A673 (cell line): ENCODE data around the gene CTTN. TPM values are rescaled to one million over a fixed set of nuclear protein-coding genes. Genes with fewer than 3 reads are reported as not detected.

Experiments used
- Bru-seq: library from RNA; stranded (reverse); fragments of 400-500 nt; gene quantifications from one replicate; lab custom pipeline; 2021; lab: Mats Ljungman, UMichigan
- BruChase-seq, 2 experiments: library from RNA; stranded (reverse); fragments of 400-500 nt; gene quantifications; one replicate each; lab custom pipeline; 2021; lab: Mats Ljungman, UMichigan
- BruUV-seq: library from RNA; stranded (reverse); fragments of 400-500 nt; replicated peaks from 2 replicates; lab custom pipeline; 2021; lab: Mats Ljungman, UMichigan
- CTCF ChIA-PET: fragments of 300-600 bp; sonication (Branson Sonifier 250); formaldehyde crosslinking; loops from one replicate; lab custom pipeline; 2022; ENCODE audit warnings: antibody characterized with exemption; lab: Charles Lee
- POLR2A ChIA-PET: fragments of 300-600 bp; sonication (Branson Sonifier 250); formaldehyde crosslinking; loops from one replicate; lab custom pipeline; 2022; ENCODE audit warnings: antibody characterized with exemption; ENCODE audit not compliant: low non-redundant PET; lab: Charles Lee
- DNase-seq: peaks from one replicate; pipeline ENCODE4 v3.0.0-alpha.2; 2015; ENCODE audit warnings: low spot score
- H3K27ac ChIP-seq: fragments of 200-600 bp; sonication (generic); 2 replicates; pipeline ENCODE4 v1.5.1; 2016; ENCODE audit warnings: mixed run types, low read depth, mild to moderate bottlenecking, mixed read lengths, antibody characterized with exemption, low read length; ENCODE audit not compliant: poor library complexity, severe bottlenecking
- H3K27me3 ChIP-seq: fragments of 200-600 bp; sonication (generic); replicated peaks from 2 replicates; pipeline ENCODE4 v1.6.1; 2017; ENCODE audit warnings: mixed run types, low read depth, mild to moderate bottlenecking, mixed read lengths, antibody characterized with exemption, low read length; ENCODE audit not compliant: insufficient read depth, poor library complexity
- H3K36me3 ChIP-seq: fragments of 200-600 bp; sonication (generic); 2 replicates; pipeline ENCODE4 v1.6.1; 2016; ENCODE audit warnings: mixed run types, mild to moderate bottlenecking, mixed read lengths, antibody characterized with exemption, low read length; ENCODE audit not compliant: insufficient read depth, poor library complexity, severe bottlenecking
- H3K4me1 ChIP-seq: fragments of 200-600 bp; sonication (generic); 2 replicates; pipeline ENCODE4 v1.6.1; 2017; ENCODE audit warnings: mixed run types, mild to moderate bottlenecking, mixed read lengths, antibody characterized with exemption, low read length; ENCODE audit not compliant: insufficient read depth, poor library complexity, severe bottlenecking
- H3K4me3 ChIP-seq: fragments of 200-600 bp; sonication (generic); 2 replicates; pipeline ENCODE4 v1.5.1; 2016; ENCODE audit warnings: low read depth, mixed run types, mild to moderate bottlenecking, mixed read lengths, low read length; ENCODE audit not compliant: poor library complexity, severe bottlenecking
- H3K9me3 ChIP-seq: fragments of 200-600 bp; sonication (generic); 2 replicates; pipeline ENCODE4 v1.6.1; 2016; ENCODE audit warnings: mixed run types, low read depth, mild to moderate bottlenecking, mixed read lengths, antibody characterized with exemption, low read length; ENCODE audit not compliant: poor library complexity, severe bottlenecking
- EZH2 ChIP-seq: fragments of 200-600 bp; sonication (generic); IDR thresholded peaks from 2 replicates; pipeline ENCODE4 v1.6.1; 2017; ENCODE audit warnings: borderline replicate concordance, low read depth, mild to moderate bottlenecking, mixed read lengths, antibody characterized with exemption, low read length; ENCODE audit not compliant: poor library complexity, severe bottlenecking
- intact Hi-C: fragments of 100-400 bp; cut with micrococcal nuclease; formaldehyde crosslinking; loops from one replicate; pipeline ENCODE4 v1.10.0; 2022; ENCODE audit not compliant: unreplicated experiment
- long read RNA-seq: library from polyadenylated mRNA; stranded (forward); transcript quantifications from one replicate; pipeline ENCODE4 v2.0.0, GENCODE V29; 2022
- total RNA-seq: library from RNA; stranded (reverse); gene quantifications from 2 replicates; pipeline ENCODE4 v1.2.3, GENCODE V29; 2021
- TF ChIP-seq, protein P1 (sequence below): fragments of 300-800, 200-600 bp; sonication (generic); conservative IDR thresholded peaks from 2 replicates; pipeline ENCODE4 v1.5.1; 2017; ENCODE audit warnings: low read depth, mild to moderate bottlenecking, antibody characterized with exemption, low read length, moderate library complexity, mixed read lengths

CTTN gene
- total RNA-seq (247 TPM in 2 replicates), Bru-seq, nascent RNA (percentile 80 among the genes with signal in this experiment), BruChase-seq, experiment 1, labeled RNA remaining after a 2-hour chase (percentile 94 among the genes with signal in this experiment), BruChase-seq, experiment 2, labeled RNA remaining after a 6-hour chase (percentile 95 among the genes with signal in this experiment)
- long read RNA-seq, transcript CTTN-202 (17 exons, 3,272 nt): minor isoform, 15 of 151 reads
- long read RNA-seq, transcript CTTN-201 (18 exons, 3,272 nt): major isoform, 81 of 151 reads
- long read RNA-seq, transcript CTTN-206 (4 exons, 1,087 nt): minor isoform, 5 of 151 reads
- long read RNA-seq, partial matches to known transcripts: 20 of 151 reads
- long read RNA-seq, other reads (novel, unspliced or antisense): 30 of 151 reads

DNA sequence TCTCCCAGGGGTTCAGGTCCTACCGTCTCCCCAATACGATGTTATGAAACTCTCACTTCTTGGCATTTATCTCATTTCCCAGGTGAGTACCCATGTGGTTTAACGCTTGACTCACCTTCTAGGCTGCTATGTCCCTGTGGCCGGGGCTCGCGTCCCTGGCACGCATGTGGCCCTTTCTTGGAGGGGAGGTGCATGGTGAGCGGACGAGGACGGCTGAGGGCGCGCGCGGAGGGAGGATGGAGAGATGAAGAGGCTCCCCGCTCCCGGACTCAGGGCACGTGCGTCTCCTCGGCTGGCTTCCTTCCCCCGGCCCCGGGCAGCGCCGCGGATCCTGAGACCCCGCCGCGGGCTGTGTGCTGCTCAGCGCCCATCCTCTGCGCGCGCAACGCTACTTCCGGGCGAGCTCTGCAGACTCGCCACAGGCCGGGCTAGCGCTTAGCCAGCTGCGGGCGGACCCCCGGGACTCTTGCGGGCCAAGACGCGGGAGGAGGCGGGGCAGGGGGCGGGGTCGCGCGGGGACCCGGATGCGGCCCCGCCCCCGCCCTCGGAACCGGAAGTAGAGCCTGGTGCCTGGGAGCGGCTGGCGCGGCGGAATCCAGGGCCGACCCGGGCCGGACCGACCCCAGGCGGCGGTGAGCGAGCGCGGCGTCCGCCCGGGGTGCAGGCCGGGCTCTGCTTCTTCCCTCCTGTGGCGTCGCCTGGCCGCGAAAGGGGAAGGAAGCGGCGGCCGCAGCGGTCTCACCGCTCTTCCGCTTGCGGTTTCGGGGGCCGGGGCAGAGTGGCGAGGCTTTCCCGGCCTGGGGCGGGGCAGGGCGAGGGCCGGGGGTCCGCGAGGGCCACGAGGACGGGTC, at the start of gene CTTN:
TSS of gene CTTN (plus strand) at position 547 of the 851 bp plus-strand sequence. CDS start 8,769 bp downstream, outside the sequence.
- CTCF ChIA-PET: no interaction called here
- H3K36me3 ChIP-seq: peaks cover 16% of the 10 kb centered on the region
- TF ChIP-seq, protein P1, sequence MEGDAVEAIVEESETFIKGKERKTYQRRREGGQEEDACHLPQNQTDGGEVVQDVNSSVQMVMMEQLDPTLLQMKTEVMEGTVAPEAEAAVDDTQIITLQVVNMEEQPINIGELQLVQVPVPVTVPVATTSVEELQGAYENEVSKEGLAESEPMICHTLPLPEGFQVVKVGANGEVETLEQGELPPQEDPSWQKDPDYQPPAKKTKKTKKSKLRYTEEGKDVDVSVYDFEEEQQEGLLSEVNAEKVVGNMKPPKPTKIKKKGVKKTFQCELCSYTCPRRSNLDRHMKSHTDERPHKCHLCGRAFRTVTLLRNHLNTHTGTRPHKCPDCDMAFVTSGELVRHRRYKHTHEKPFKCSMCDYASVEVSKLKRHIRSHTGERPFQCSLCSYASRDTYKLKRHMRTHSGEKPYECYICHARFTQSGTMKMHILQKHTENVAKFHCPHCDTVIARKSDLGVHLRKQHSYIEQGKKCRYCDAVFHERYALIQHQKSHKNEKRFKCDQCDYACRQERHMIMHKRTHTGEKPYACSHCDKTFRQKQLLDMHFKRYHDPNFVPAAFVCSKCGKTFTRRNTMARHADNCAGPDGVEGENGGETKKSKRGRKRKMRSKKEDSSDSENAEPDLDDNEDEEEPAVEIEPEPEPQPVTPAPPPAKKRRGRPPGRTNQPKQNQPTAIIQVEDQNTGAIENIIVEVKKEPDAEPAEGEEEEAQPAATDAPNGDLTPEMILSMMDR: no peak
- TF ChIP-seq EZH2: no peak
- H3K9me3 ChIP-seq: no peaks in the 10 kb centered on the region
- peaks cover 11% of the 10 kb centered on the region for H3K4me1 ChIP-seq
- no peaks in the 10 kb centered on the region for H3K27me3 ChIP-seq
- no TSS peak for BruUV-seq
- intact Hi-C loops: no loop called here
- peak within 1 kb of the TSS; percentile 90 for H3K4me3 ChIP-seq
- H3K27ac ChIP-seq: peak within 1 kb of the TSS; percentile 90
- peak; percentile 94 for DNase-seq
- POLR2A ChIA-PET: interaction anchor here (0.6 to 0.7 kb wide), 2 partner anchors 31 to 1086 kb away, joined by 4 to 7 read pairs; no protein-coding TSS in a partner anchor

DNA sequence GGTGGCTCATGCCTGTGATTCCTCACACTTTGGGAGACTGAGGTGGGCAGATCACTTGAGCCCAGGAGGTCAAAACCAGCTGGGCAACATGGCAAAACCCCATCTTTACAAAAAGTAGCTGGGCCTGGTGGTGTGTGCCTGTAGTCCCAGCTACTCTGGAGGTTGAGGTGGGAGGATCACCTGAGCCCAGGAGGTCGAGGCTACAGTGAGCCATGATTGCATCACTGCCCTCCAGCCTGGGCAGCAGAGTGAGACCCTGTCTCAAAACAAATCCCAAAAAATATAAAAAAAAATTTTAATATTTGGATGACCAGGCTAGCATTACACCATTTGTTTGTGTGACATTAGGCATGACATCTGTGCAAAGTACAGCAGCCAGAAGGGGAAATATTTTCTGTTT, 49.7 kb upstream of the CTTN start:
- CTCF ChIA-PET: interaction anchor here (0.6 kb wide), 1 partner anchor 157 kb away, joined by 4 read pairs; no protein-coding TSS in a partner anchor

DNA sequence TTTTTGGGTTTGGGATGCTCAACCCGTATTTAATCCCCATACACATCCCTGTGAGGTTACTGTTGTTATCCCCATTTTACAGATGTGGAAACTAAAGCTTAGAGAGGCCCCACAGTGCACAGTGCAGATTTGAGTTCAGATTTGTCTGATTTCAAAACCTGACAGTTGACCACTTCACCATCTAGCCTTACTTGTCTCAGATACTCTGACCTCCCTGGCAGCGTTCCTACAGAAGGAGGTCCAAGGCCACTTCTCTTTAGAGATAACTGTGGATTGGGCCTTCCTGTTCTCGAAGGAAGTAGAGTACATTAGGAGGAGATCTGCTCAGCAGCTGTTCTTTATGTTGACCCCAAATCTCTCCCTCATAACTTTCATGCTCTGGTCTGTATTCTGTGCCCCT, 46.7 kb upstream of the CTTN start:
- no peak overlapping the region for H3K27ac ChIP-seq
- ChIA-PET POLR2A (no interaction called here), CTCF (no interaction called here)
- H3K36me3 ChIP-seq: peaks cover 75% of the 10 kb centered on the region
- intact Hi-C loops: no loop called here
- H3K4me3 ChIP-seq: no peak overlapping the region
- no peak for TF ChIP-seq EZH2
- TF ChIP-seq, protein P1: no peak
- H3K4me1 ChIP-seq: peaks cover under 1% of the 10 kb centered on the region
- H3K27me3 ChIP-seq: no peaks in the 10 kb centered on the region
- no peaks in the 10 kb centered on the region for H3K9me3 ChIP-seq
- no peak for DNase-seq
- BruUV-seq: no TSS peak

More for the DNA sequence above, 49.7 kb upstream of the CTTN start:
- Histone ChIP-seq H3K27ac (no peak overlapping the region), H3K27me3 (no peaks in the 10 kb centered on the region), H3K4me1 (peaks cover 5% of the 10 kb centered on the region), H3K36me3 (peaks cover 66% of the 10 kb centered on the region), H3K4me3 (no peak overlapping the region), H3K9me3 (no peaks in the 10 kb centered on the region)
- POLR2A ChIA-PET: interaction anchor here (0.6 kb wide), 1 partner anchor 130 kb away, joined by 3 read pairs; no protein-coding TSS in a partner anchor
- intact Hi-C loops: no loop called here
- TF ChIP-seq, protein P1: no peak
- no peak for TF ChIP-seq EZH2
- no peak for DNase-seq
- no TSS peak for BruUV-seq
